Activated CD4-positive, alpha-beta T cell treated with anti-CD3 and anti-CD28 coated beads, Interleukin-2, amount 10 ng/mL, durations not matched to agents 7 days and 5 days (primary cell): ENCODE measurements around the gene NPAT. TPM values are rescaled to one million over a fixed set of nuclear protein-coding genes. Genes with fewer than 3 reads are reported as not detected.
"Not testable (repeated sequence)": the region's sequence is repeated elsewhere in the genome, so short reads cannot be mapped to it uniquely, and the experiment has no call there.

ENCODE experiments used
- CTCF ChIA-PET: fragments of 350-600 bp; sonication (Branson Sonifier 250); formaldehyde crosslinking; loops from one replicate; lab custom pipeline; 2021; ENCODE audit warnings: antibody characterized with exemption; lab: Charles Lee
- POLR2A ChIA-PET: fragments of 350-600 bp; sonication (Branson Sonifier 250); formaldehyde crosslinking; loops from one replicate; lab custom pipeline; 2021; ENCODE audit warnings: antibody characterized with exemption; lab: Charles Lee
- DNase-seq: peaks from one replicate; pipeline ENCODE4 v3.0.0-alpha.2; 2020
- H3K27ac Mint-ChIP-seq: one replicate; pipeline ENCODE4 v1.8.0; 2021; ENCODE audit warnings: mild to moderate bottlenecking, moderate library complexity, mixed read lengths
- H3K27me3 Mint-ChIP-seq: one replicate; pipeline ENCODE4 v1.8.0; 2021; ENCODE audit warnings: mixed read lengths
- H3K36me3 Mint-ChIP-seq: one replicate; pipeline ENCODE4 v1.8.0; 2021; ENCODE audit warnings: low read depth, mixed read lengths
- H3K4me1 Mint-ChIP-seq: one replicate; pipeline ENCODE4 v1.8.0; 2021; ENCODE audit warnings: mixed read lengths
- H3K4me3 Mint-ChIP-seq: one replicate; pipeline ENCODE4 v1.8.0; 2021; ENCODE audit warnings: mild to moderate bottlenecking, moderate library complexity, mixed read lengths
- H3K9me3 Mint-ChIP-seq: one replicate; pipeline ENCODE4 v1.8.0; 2021; ENCODE audit warnings: mixed read lengths
- total RNA-seq, 2 experiments: library from RNA; stranded (reverse); gene quantifications; one replicate each; pipeline ENCODE4 v1.2.3, GENCODE V29; 2021

NPAT gene
- total RNA-seq, 2 experiments from 2014 or later, result 49.8 to 74.6 TPM

DNA sequence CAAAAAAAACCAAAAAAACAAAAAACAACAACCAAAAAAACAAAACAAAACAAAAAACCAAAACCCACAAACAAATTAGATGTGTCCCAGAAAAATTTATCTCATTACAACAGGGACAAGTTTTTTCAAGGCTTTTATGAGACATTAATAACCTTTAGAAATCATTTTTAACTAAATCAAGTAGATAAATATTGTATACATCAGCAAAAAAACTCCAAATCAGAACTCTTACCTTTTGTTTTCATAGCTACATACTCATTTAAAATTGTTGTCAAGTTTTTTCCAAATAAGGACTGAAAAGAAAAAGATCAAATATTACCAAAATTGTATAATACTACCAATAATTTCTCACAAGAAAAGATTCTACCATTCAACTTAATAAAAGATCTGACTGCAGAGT lies 28.7 kb downstream of the NPAT start:
- no peak overlapping the region for H3K4me3 Mint-ChIP-seq
- POLR2A ChIA-PET, result no interaction called here
- H3K27ac Mint-ChIP-seq, result no peak overlapping the region
- no peaks in the 10 kb centered on the region for H3K9me3 Mint-ChIP-seq
- peaks cover 22% of the 10 kb centered on the region for H3K4me1 Mint-ChIP-seq
- H3K27me3 Mint-ChIP-seq, result no peaks in the 10 kb centered on the region
- DNase-seq, result no peak
- CTCF ChIA-PET, result interaction anchor here (0.8 to 1.8 kb wide), 2 partner anchors 11 to 87 kb away, joined by 3 to 4 read pairs; no protein-coding TSS in a partner anchor
- H3K36me3 Mint-ChIP-seq, result peaks cover 53% of the 10 kb centered on the region

DNA sequence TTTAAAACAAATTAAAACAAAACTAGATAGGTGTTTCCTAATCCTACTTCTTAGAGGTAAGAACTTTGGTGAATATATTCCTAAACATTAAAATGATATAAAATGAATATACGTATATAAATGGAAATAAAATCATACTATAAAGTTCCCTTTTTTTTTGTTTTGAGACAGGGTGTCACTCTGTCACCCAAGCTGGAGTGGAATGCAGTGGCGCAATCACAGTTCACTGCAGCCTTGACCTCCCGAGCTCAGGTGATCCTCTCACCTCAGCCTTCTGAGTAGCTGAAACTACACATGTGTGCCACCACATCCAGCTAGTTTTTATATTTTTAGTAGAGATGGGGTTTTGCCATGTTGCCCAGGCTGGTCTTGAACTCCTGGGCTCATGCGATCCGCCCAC lies 44.9 kb downstream of the NPAT start:
- CTCF ChIA-PET, result no interaction called here
- H3K9me3 Mint-ChIP-seq, result no peaks in the 10 kb centered on the region
- DNase-seq, result no peak
- POLR2A ChIA-PET, result no interaction called here
- no peak overlapping the region for H3K4me3 Mint-ChIP-seq
- H3K36me3 Mint-ChIP-seq, result peaks cover 76% of the 10 kb centered on the region
- H3K4me1 Mint-ChIP-seq, result no peaks in the 10 kb centered on the region
- H3K27ac Mint-ChIP-seq, result no peak overlapping the region
- no peaks in the 10 kb centered on the region for H3K27me3 Mint-ChIP-seq

DNA sequence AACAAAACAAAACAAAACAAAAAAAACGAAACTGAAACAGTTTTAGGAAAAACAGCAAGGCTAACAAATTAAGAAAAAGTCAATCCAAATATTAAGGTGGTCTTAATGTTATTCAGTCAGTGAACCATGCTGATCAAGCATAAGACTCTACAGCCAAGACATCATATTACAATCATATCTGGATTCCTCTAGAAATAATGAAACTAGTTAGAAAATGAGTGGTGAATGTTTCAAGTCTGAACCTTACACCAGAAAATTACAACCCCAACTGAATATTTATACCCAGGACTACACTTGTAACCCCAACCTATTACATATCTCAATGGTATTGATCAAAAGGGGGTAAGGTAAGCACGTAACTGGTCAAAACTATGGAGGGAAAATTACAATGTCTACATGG lies 52.3 kb downstream of the NPAT start:
- ChIA-PET CTCF (interaction anchor here (1.4 kb wide), 1 partner anchor 22 kb away, joined by 4 read pairs; no protein-coding TSS in a partner anchor), POLR2A (no interaction called here)
- Mint-ChIP-seq H3K36me3 (peaks cover 75% of the 10 kb centered on the region), H3K4me3 (no peak overlapping the region), H3K9me3 (no peaks in the 10 kb centered on the region), H3K27ac (peak overlapping the region; percentile 57), H3K4me1 (peaks cover 16% of the 10 kb centered on the region), H3K27me3 (no peaks in the 10 kb centered on the region)
- no peak for DNase-seq

DNA sequence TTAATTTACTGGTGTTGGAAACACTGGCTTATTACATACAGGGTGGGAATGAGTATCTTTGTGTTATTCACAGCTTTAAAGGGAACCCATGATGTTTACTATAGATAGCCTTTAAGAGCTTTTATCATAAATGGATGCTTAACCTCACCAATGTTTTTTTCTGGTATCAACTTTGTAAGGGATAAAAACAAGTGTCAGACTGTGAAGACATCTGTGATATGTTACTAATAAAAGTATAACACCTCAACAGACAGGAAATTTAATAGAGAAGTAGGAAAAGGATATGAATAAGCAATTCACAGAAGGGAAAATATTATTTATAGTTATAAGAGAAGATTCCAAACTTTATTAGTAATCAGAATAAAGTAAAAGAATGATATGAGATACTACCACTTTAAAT lies 54.8 kb downstream of the NPAT start:
- ChIA-PET CTCF (no interaction called here), POLR2A (no interaction called here)
- Mint-ChIP-seq H3K9me3 (no peaks in the 10 kb centered on the region), H3K4me3 (no peak overlapping the region), H3K36me3 (peaks cover 57% of the 10 kb centered on the region), H3K27me3 (no peaks in the 10 kb centered on the region), H3K27ac (no peak overlapping the region), H3K4me1 (peaks cover 16% of the 10 kb centered on the region)
- DNase-seq, result no peak

DNA sequence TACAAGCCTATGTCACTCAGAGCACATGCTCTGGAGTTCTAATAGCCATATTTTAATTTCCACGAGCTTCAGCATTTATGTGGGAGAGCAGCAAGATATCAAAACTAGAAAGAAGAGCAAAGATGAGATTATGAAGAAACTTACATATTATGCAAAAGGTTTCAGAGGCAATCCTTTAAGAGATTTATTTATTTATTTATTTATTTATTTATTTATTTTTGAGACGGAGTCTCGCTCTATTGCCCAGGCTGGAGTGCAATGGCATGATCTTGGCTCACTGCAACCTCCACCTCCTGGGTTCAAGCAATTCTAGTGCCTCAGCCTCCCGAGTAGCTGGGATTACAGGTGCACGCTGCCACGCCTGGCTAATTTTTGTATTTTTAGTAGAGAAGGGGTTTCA lies 59.6 kb downstream of the NPAT start:
- H3K9me3 Mint-ChIP-seq, H3K4me3 Mint-ChIP-seq, CTCF ChIA-PET, H3K27me3 Mint-ChIP-seq, H3K27ac Mint-ChIP-seq, H3K4me1 Mint-ChIP-seq, DNase-seq, POLR2A ChIA-PET: not testable (repeated sequence)
- H3K36me3 Mint-ChIP-seq, result peaks cover 45% of the 10 kb centered on the region

DNA sequence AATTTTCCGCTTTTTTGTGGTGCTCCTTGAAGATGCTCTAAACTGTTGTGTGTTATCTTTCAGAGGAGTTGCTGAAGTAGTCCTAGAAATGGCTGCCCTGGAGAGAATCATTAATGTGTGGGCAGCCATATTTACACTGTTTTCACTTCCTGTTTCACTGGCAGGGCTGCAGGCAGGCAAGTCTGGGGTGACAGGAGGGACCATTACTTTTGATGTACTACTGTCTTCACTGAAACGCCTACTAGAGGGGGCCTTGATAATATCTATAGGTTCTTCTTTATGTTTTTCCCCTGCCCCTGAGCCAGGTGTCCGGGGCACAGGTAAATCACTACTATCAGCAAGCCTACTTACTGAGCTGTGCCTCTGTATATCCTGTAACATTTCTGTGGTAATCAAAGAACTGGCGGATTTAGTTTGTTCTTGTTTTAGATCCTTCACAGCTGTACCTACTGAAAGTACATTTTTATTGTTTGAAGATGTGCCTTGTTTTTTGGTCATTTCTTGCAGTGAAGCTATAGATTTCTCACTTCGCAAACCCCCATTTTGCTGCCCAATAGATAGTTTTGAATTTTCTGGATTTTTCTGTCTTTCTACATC lies 61.4 kb downstream of the NPAT start:
- H3K27ac Mint-ChIP-seq, result peak overlapping the region; percentile 20
- ChIA-PET POLR2A (no interaction called here), CTCF (interaction anchor here (0.5 to 1.2 kb wide), 2 partner anchors 46 to 308 kb away, joined by 3 read pairs; no protein-coding TSS in a partner anchor)

DNA sequence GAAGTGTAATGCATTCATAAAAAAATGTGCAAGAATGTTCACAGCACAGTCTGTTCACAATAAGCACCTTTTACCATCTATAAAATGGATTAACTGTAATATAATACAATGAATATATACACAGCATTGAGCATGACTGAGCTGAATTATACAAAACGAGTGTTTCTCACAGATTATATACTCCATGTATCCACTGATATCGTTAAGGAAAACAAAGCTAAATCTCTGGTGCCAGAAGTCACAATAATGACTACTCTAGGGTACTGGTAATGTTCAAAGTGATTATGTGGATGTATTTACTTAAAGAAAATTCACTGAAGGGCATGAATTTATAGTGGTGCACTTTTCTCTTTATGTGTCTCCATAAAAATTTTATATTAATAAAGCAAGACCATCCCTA lies 67.8 kb downstream of the NPAT start:
- H3K4me3 Mint-ChIP-seq, result no peak overlapping the region
- H3K27ac Mint-ChIP-seq, result no peak overlapping the region
- peaks cover 42% of the 10 kb centered on the region for H3K36me3 Mint-ChIP-seq
- H3K27me3 Mint-ChIP-seq, result no peaks in the 10 kb centered on the region
- H3K9me3 Mint-ChIP-seq, result no peaks in the 10 kb centered on the region
- no peaks in the 10 kb centered on the region for H3K4me1 Mint-ChIP-seq
- no peak for DNase-seq
- POLR2A ChIA-PET, result interaction anchor here (0.5 kb wide), 1 partner anchor 27 kb away, joined by 3 read pairs; no protein-coding TSS in a partner anchor
- CTCF ChIA-PET, result no interaction called here

More for the DNA sequence above, 61.4 kb downstream of the NPAT start:
- peaks cover 37% of the 10 kb centered on the region for H3K36me3 Mint-ChIP-seq
- H3K4me3 Mint-ChIP-seq, result no peak overlapping the region
- DNase-seq, result no peak
- no peaks in the 10 kb centered on the region for H3K27me3 Mint-ChIP-seq
- H3K9me3 Mint-ChIP-seq, result no peaks in the 10 kb centered on the region
- H3K4me1 Mint-ChIP-seq, result peaks cover 9% of the 10 kb centered on the region

DNA sequence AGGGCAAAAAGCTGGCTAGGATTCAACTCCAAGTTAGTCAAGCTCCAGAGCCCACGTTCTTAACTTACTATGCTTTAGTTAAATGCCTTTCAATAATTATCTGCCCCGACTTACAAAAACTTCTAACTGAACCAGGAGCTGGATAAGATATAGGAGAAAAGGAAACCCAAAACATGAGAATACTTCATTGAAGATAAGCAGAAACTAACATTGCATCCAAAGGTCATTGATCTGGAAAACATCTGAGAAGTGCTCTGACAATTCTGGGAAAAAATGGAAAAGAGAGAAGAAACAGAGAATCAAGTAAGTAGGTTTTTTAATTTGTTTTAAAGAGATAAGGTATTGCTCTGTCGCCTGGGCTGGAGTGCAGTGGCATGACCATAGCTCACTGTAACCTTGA lies 73.9 kb downstream of the NPAT start:
- no peak overlapping the region for H3K27ac Mint-ChIP-seq

DNA sequence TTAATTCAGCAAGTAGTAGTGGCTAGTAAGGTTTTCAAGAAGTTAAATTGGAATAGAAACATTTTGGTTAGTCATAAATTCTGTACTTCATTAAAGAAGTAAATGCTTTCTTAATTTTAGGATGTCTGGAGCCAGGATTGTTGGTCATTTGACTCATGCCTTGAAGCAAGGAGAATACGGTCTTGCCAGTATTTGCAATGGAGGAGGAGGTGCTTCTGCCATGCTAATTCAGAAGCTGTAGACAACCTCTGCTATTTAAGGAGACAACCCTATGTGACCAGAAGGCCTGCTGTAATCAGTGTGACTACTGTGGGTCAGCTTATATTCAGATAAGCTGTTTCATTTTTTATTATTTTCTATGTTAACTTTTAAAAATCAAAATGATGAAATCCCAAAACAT lies 75.3 kb downstream of the NPAT start:
- Mint-ChIP-seq H3K27me3 (no peaks in the 10 kb centered on the region), H3K27ac (no peak overlapping the region), H3K9me3 (no peaks in the 10 kb centered on the region), H3K4me3 (no peak overlapping the region), H3K4me1 (peaks cover 17% of the 10 kb centered on the region), H3K36me3 (peaks cover 79% of the 10 kb centered on the region)
- ChIA-PET POLR2A (no interaction called here), CTCF (interaction anchor here (0.6 to 1.6 kb wide), 2 partner anchors 24 to 87 kb away, joined by 3 to 4 read pairs; no protein-coding TSS in a partner anchor)
- DNase-seq, result no peak

More for the DNA sequence above, 73.9 kb downstream of the NPAT start:
- no peak overlapping the region for H3K4me3 Mint-ChIP-seq
- H3K36me3 Mint-ChIP-seq, result peaks cover 74% of the 10 kb centered on the region
- DNase-seq, result no peak
- POLR2A ChIA-PET, result no interaction called here
- H3K4me1 Mint-ChIP-seq, result peaks cover 17% of the 10 kb centered on the region
- CTCF ChIA-PET, result interaction anchor here (1.3 to 1.6 kb wide), 2 partner anchors 9 to 22 kb away, joined by 4 to 5 read pairs; no protein-coding TSS in a partner anchor
- H3K9me3 Mint-ChIP-seq, result no peaks in the 10 kb centered on the region
- no peaks in the 10 kb centered on the region for H3K27me3 Mint-ChIP-seq

DNA sequence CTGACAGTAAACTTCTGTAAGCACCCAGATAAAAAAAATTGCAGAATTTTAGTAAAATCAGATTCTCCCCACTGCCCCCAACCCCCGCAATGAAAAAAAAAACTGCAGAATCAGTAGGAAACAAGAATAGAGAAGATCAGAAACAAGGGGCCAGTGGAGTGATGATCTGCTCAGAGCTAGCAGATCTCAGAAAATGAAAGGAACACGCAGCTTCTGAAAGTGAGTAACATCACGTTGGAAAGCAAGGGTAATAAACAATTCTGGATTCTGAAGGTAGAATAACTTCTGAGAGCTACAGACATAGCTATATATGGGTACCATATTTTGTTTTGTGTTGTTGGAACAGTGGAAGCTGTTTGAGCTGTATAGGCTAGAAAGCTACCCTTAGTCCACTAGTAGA lies 77.8 kb downstream of the NPAT start:
- ChIA-PET CTCF (interaction anchor here (1.3 kb wide), 1 partner anchor 11 kb away, joined by 4 read pairs; no protein-coding TSS in a partner anchor), POLR2A (no interaction called here)
- H3K4me1 Mint-ChIP-seq, result peaks cover 17% of the 10 kb centered on the region
- DNase-seq, result no peak
- peaks cover 78% of the 10 kb centered on the region for H3K36me3 Mint-ChIP-seq
- H3K27ac Mint-ChIP-seq, result peak overlapping the region; percentile 57
- H3K27me3 Mint-ChIP-seq, result no peaks in the 10 kb centered on the region
- H3K9me3 Mint-ChIP-seq, result no peaks in the 10 kb centered on the region
- peak overlapping the region; percentile 32 for H3K4me3 Mint-ChIP-seq

DNA sequence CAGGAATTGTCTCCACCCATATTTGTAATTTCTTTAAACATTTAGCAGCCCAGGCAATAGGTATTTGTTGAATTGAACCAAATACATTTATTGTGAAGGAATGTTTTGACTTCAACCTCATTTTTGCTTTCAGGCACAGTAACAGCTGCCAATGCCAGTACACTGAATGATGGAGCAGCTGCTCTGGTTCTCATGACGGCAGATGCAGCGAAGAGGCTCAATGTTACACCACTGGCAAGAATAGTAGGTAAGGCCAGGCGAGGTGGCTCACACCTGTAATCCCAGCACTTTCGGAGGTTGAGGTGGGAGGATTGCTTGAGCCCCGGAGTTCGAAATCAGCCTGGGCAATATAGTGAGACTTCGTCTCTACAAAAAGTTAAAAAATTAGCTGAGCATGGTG lies 80.1 kb downstream of the NPAT start:
- H3K9me3 Mint-ChIP-seq, result no peaks in the 10 kb centered on the region
- no peak for DNase-seq
- no peaks in the 10 kb centered on the region for H3K27me3 Mint-ChIP-seq
- CTCF ChIA-PET, result interaction anchor here (0.5 to 1.3 kb wide), 2 partner anchors 9 to 15 kb away, joined by 4 read pairs; no protein-coding TSS in a partner anchor
- H3K4me1 Mint-ChIP-seq, result peaks cover 17% of the 10 kb centered on the region
- peaks cover 65% of the 10 kb centered on the region for H3K36me3 Mint-ChIP-seq
- no peak overlapping the region for H3K27ac Mint-ChIP-seq
- POLR2A ChIA-PET, result no interaction called here
- H3K4me3 Mint-ChIP-seq, result no peak overlapping the region

DNA sequence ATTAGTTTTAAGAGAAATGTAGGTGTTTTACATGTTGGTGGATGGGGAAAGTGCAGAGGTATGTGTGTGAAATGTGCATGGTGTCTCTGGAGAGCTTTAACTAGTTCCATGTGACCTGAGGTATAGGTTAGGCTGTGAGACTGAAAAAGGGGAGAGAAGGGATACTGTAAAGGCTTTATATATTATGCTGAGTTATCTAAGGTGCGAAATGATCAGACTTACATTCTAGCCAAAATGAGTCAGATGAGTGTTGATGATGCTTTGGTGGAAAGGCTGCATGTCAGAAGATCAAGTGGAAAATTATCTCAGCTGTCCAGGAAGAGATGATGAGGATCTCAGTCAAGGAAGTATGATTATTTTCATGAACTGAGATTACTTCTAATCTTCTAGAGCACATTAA lies 85.2 kb downstream of the NPAT start:
- POLR2A ChIA-PET, result no interaction called here
- Mint-ChIP-seq H3K36me3 (peaks cover 56% of the 10 kb centered on the region), H3K4me3 (no peak overlapping the region), H3K27ac (no peak overlapping the region), H3K27me3 (no peaks in the 10 kb centered on the region), H3K9me3 (no peaks in the 10 kb centered on the region), H3K4me1 (peaks cover 9% of the 10 kb centered on the region)
- DNase-seq, result no peak
- CTCF ChIA-PET, result interaction anchor here (0.8 to 1.6 kb wide), 3 partner anchors 20 to 34 kb away, joined by 3 to 4 read pairs (median 3); no protein-coding TSS in a partner anchor

DNA sequence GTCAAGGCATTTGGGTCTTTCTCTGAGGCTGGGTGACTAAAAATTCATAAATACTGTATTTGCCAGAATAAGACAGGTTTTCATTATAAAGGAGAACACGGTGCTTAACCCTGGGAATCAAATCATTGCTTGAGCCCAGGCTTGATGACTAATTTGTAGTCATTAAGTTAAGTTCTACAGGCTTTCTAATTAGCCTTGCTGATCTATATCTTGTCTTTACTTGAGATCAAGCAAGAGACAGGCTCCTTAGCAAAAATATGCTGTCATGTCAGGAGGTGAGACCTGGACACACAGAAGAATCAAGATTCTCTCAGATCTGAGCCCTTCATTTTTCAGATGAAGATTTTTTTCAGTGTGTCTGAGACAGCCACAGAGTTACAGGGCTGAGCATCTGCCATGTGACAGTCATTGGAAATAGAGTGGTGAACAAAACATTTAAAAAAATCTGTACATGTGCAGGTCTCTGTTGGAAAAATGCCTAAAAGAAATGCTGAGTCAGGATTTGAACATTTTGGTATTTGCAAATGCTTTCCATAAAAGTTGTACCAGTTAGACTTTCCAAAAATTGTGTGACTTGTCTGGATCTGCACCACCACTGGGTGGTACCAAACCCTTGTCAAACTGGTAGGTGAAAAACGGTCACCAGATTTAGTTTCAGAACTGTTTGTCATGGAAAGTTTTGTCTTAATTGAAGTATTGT lies 86.4 kb downstream of the NPAT start:
- POLR2A ChIA-PET, result interaction anchor here (0.7 kb wide), 1 partner anchor 94 kb away, joined by 5 read pairs; no protein-coding TSS in a partner anchor
- Mint-ChIP-seq H3K9me3 (no peaks in the 10 kb centered on the region), H3K27me3 (no peaks in the 10 kb centered on the region), H3K36me3 (peaks cover 51% of the 10 kb centered on the region), H3K4me1 (peaks cover 9% of the 10 kb centered on the region), H3K27ac (peak overlapping the region; percentile 46), H3K4me3 (no peak overlapping the region)
- peak; percentile 32 for DNase-seq
- CTCF ChIA-PET, result interaction anchor here (1.0 to 1.6 kb wide), 2 partner anchors 19 to 36 kb away, joined by 3 to 4 read pairs; no protein-coding TSS in a partner anchor
